ENCODE data around the gene TMX2.
"Not testable (repeated sequence)": the region's sequence is repeated elsewhere in the genome, so short reads cannot be mapped to it uniquely, and the experiment has no call there.

Gene TMX2

GRCh38 chr11:57674251-57674650, 38.1 kb upstream of the TMX2 start:
- TF ChIP-seq CTCF (IDR thresholded peaks at IDR 0.05; ENCODE audit: extremely low read depth, missing control alignments), result no peak
- no peak for DNase-seq (ENCODE audit: low spot score)

GRCh38 chr11:57675176-57675941, 37.0 kb upstream of the TMX2 start:
- no peak for TF ChIP-seq CTCF (IDR thresholded peaks at IDR 0.05; ENCODE audit: extremely low read depth, missing control alignments)

DNA sequence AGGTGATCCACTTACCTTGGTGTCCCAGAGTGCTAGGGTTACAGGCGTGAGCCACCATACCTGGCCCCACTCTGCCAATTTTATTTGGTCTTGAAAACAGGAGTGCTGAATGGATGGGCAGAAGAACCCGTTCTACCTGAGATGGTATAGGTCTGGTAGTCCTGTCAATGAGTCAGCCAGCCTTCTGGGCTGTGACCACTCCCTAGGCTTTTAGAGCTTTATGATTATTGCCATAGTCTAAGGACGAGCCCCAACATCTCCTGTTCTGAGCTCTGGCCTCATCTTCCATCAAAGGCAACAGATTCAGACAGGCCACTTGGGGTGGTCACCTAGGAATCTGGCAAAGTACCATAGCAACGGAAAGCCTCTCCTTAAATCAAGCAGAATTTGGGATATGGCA, 33.0 kb upstream of the TMX2 start:
- no peak for TF ChIP-seq CTCF (IDR thresholded peaks at IDR 0.05; ENCODE audit: extremely low read depth, missing control alignments)
- DNase-seq (ENCODE audit: low spot score), result no peak

More at GRCh38 chr11:57675176-57675941, 37.0 kb upstream of the TMX2 start:
- no peak for DNase-seq (ENCODE audit: low spot score)

DNA sequence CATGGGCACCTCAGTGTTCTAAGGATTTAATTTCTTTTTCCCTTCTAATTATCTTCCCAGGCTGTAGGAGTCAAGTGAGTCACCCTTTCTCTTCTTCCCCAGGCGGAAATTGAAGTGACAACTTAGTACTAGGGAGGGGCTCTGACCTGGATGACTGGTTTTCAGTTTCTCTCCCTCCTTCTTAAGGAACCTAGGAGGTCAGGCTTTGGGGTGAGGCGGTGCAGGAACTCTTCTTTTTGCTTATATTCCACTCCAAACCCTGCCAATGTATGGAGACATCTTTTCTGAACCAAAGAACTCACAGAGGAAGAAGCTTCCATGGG, 31.9 kb upstream of the TMX2 start:
- TF ChIP-seq CTCF (IDR thresholded peaks at IDR 0.05; ENCODE audit: extremely low read depth, missing control alignments), result no peak
- DNase-seq (ENCODE audit: low spot score), result no peak

DNA sequence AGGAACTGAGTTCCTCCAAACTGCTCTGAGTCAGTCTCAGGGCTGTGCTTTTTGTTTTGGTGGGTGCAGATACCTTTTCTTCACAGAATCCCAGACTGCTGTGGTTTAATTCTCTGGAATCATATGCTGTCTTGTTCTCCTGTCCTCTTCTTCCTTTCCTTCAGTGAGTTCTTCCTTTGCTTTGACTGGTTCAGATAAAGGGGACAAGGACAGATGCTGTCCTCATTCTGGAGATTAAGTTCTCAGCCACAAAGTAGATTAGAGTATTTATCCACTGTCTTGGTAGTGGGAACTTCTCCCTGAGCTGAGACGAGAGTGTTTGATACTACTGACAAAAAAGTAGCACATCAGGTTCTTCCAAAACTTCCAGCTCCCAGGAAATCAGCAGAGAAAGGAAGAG, 31.2 kb upstream of the TMX2 start:
- TF ChIP-seq CTCF (IDR thresholded peaks at IDR 0.05; ENCODE audit: extremely low read depth, missing control alignments), result no peak

GRCh38 chr11:57690474-57690873, 21.9 kb upstream of the TMX2 start:
- DNase-seq (ENCODE audit: low spot score), result not testable (repeated sequence)

More for the DNA sequence above, 31.2 kb upstream of the TMX2 start:
- DNase-seq (ENCODE audit: low spot score), result no peak

GRCh38 chr11:57698843-57699365, 13.5 kb upstream of the TMX2 start:
- TF ChIP-seq CTCF (IDR thresholded peaks at IDR 0.05; ENCODE audit: extremely low read depth, missing control alignments), result no peak
- DNase-seq (ENCODE audit: low spot score), result no peak

GRCh38 chr11:57699813-57700212, 12.6 kb upstream of the TMX2 start:
- DNase-seq (ENCODE audit: low spot score), result no peak
- no peak for TF ChIP-seq CTCF (IDR thresholded peaks at IDR 0.05; ENCODE audit: extremely low read depth, missing control alignments)

All from GM20000 (cell line).